Mammary epithelial cell (primary cell): Measurements from ENCODE around the gene CADM2.

Experiments used
- CTCF ChIP-seq, 2 donors: IDR thresholded peaks in 1 of 2; conservative IDR thresholded peaks in 1 of 2; 2 replicates each; pipeline ENCODE4 v1.5.1; 2011 to 2012; ENCODE audit warnings: inconsistent platforms in 2 of 2, low read length in 2 of 2, mild to moderate bottlenecking in 2 of 2, control low read depth in 1 of 2, low read depth in 1 of 2; ENCODE audit not compliant: insufficient read depth in 1 of 2; ENCODE audit errors: extremely low read depth in 1 of 2
- EZH2 ChIP-seq: IDR thresholded peaks from 2 replicates; pipeline ENCODE4 v1.6.1; 2012; ENCODE audit warnings: low read length, inconsistent platforms, borderline replicate concordance

GRCh38 chr3:85377115-85377514 lies 418.3 kb downstream of the CADM2 start:
- no peak for TF ChIP-seq CTCF (conservative IDR thresholded peaks at IDR 0.05 in 1 of 2, IDR thresholded peaks at IDR 0.05 in 1 of 2; ENCODE audit: extremely low read depth in 1 of 2, insufficient read depth in 1 of 2, low read depth in 1 of 2, low read length in 2 of 2)
- no peak for TF ChIP-seq EZH2
